AG04449 (cell line): ENCODE results near the gene VEGFA.

Experiments
- CTCF ChIA-PET: fragments of 350-600 bp; formaldehyde crosslinking; extraction: SDS; loops from one replicate; lab custom pipeline; 2021; ENCODE audit warnings: antibody characterized with exemption; lab: Yijun Ruan, JAX
- POLR2A ChIA-PET: fragments of 400-600, 350-600 bp; formaldehyde crosslinking; extraction: SDS; loops from one replicate; lab custom pipeline; 2020; ENCODE audit warnings: antibody characterized with exemption, inconsistent platforms; lab: Yijun Ruan, JAX
- DNase-seq: peaks from one replicate; pipeline ENCODE4 v3.0.0-alpha.2; 2010; ENCODE audit warnings: low read depth, low spot score
- H3K4me3 ChIP-seq: 2 replicates; pipeline ENCODE4 v1.5.1; 2011; ENCODE audit warnings: low read depth, mild to moderate bottlenecking, control low read depth, low read length
- CTCF ChIP-seq: IDR thresholded peaks from one replicate; pipeline ENCODE4 v1.5.1; 2011; ENCODE audit warnings: mild to moderate bottlenecking, moderate library complexity, low read length, control low read depth, inconsistent platforms; ENCODE audit not compliant: insufficient read depth; ENCODE audit errors: missing control alignments

The VEGFA gene

DNA sequence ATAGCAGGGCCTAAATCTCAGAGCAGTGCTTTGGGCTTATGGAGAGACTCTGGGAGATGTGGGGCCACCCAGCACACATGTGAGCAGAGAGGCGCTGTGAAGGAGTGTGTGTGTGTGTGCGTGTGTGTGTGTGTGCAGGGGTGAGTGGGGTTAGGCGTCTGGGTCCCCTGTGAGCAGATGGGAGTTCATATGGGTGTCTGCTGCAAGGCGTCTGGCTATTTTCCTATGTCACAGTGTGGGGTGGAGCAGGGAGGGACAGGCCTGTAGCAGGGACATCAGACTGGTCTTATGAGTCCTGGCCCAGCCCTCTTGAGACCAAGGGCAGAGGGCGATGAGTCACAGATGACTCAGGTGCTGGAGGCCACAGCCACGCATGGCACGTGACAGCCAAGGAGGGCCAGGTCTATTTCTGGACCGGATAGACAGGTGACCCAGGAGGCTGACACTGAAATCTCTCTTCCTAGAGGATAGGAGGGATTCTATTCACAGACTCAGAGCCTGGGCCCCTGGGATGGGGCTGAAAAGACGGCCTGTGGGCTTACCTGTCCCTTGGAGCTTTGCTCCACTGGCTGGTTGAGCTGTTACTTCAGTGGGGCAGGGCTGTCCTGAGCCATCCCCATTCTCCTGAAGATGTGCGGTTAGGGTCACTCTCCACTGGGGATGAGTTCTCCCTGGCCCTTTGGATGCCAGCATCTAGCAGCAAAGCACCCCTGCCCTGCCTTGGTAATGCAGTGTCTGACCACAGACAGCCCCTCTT, 28.9 kb downstream of the VEGFA start:
- no peak for TF ChIP-seq CTCF
- ChIA-PET CTCF (no interaction called here), POLR2A (no interaction called here)
- no peak for DNase-seq
- H3K4me3 ChIP-seq: no peak overlapping the region

DNA sequence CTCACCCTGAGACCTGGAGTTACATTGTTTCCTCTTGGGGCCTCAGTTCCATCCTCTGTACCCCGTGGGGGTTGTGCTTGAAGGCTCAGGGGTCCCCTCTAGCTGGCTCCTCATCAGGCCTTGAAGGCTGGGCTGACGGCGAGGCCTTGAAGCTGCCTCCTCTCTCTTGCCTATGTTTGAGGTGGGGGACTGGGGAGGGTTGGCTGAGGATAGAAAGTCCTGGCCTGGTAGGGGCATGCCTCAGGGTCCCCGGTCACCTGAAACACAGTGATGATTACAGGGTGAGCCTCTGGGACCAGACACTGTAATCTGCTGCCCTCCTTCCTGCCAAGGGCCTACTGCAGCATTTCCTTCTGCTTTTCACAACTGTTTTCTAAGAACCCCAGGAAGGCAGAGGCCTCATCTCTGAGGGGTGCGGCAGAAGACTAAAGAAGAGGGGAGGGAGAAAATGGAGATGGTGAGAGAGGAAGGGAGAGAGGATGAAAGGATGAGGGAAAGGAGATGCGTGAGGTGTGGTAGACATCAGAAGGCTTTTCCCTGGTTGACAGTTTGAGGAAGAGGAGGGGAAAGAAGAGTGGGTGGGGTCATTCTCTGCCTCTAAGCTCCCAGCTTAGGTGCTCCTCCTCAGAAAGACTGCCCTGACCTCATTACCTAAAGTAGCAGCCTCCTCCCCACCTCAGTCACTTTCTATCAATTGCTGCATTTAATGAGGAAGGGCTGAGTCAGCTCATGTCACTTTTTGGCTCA, 29.7 kb downstream of the VEGFA start:
- POLR2A ChIA-PET: interaction anchor here (0.8 kb wide), 1 partner anchor 133 kb away, joined by 3 read pairs; no protein-coding TSS in a partner anchor

DNA sequence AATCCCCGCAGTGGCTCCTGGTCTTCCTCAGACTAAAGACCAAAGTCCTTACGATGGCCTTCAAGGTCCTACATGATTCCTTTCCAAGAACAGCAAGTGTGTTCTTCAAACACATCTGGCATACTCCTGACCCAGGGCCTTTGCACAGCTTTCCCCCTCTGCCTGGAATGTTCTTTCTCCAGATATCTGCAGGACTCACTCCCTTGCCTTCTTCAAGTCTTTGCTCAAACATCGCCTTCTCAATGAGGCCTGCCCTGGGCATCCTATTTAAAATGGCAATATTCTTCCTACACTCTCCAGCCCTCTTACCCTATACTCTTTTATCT, 30.2 kb downstream of the VEGFA start:
- no peak for TF ChIP-seq CTCF
- CTCF ChIA-PET: no interaction called here
- no peak overlapping the region for H3K4me3 ChIP-seq
- POLR2A ChIA-PET: interaction anchor here (0.8 kb wide), 1 partner anchor 132 kb away, joined by 3 read pairs; no protein-coding TSS in a partner anchor
- DNase-seq: no peak

More for the DNA sequence above, 29.7 kb downstream of the VEGFA start:
- TF ChIP-seq CTCF: no peak
- H3K4me3 ChIP-seq: no peak overlapping the region
- CTCF ChIA-PET: no interaction called here
- no peak for DNase-seq

DNA sequence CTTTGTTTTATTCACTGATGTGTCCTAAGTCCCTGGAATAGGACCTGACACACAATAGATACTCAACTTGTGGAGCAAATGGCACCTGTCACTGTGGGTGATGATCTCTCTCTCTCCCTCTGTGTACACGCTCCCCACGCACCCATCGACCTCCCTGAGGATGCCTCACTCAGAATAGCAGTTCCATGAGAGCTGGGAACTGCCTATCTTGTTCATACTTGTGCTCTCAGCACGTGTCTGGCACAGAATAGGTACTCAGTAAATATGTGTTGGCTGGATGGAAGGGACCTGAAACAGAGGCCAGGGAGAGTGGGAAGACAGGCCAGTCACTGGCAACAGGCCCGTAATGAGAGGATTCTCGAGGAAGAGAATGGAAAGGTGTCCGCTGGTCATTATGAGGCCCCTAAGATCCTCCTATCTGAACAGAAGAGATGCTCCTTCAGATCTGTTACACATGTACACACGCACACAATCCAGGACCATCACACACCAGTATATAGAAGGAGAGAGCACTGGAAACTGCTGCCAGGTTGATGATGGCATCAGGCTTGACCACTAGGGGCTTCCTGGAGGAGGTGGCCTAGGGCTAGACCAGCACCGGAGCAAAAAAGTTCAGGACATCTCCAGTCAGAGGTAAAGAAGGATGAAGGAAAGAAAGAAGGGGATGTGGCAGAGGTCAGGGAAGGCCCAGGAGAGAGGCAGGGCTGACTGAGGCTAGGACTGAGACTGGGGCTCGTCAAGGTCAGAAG, 30.9 kb downstream of the VEGFA start:
- ChIA-PET CTCF (interaction anchor here (0.9 to 2.7 kb wide), 4 partner anchors 16 to 278 kb away, joined by 3 to 9 read pairs (median 5); no protein-coding TSS in a partner anchor), POLR2A (no interaction called here)
- TF ChIP-seq CTCF: no peak
- no peak overlapping the region for H3K4me3 ChIP-seq
- DNase-seq: no peak

DNA sequence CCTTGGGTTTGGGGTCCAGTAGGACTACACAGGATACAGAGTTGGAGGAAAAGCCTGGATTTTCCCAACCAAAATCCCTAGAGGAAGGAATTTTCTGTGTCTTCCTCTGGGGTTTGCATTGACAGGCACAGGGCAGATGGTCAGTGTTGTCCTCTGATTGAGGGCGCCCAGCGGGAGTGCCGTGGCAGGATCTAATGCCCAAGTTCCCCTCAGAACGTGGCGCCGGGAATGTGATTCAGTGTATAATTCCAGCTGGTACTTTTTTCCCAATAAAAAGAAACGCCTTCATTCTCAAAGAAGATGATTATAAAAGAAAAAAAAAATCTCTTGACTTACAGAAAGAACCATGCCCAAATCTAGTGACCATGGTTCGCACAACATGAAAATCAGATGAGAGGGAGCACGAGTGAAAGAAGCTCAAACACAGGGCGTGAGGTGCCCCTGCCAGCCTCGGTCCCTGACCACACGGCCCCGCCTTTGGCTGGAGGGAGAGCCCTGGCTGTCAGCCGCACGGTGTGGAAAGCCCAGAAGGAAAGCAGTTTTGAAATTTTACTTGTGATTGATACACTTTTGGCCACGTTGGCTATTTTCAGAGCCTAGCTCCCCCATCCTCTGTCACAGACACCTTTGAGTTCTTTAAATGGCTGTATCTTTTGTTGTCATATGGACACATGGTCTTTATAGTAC, 31.6 kb downstream of the VEGFA start:
- ChIA-PET CTCF (interaction anchor here (0.6 to 2.7 kb wide), 6 partner anchors 15 to 277 kb away, joined by 3 to 9 read pairs (median 4); no protein-coding TSS in a partner anchor), POLR2A (interaction anchor here (0.6 kb wide), 1 partner anchor 9 kb away, joined by 3 read pairs; no protein-coding TSS in a partner anchor)
- no peak for DNase-seq
- no peak for TF ChIP-seq CTCF
- H3K4me3 ChIP-seq: no peak overlapping the region
